ENCODE results near the gene VANGL1.

Gene VANGL1

DNA sequence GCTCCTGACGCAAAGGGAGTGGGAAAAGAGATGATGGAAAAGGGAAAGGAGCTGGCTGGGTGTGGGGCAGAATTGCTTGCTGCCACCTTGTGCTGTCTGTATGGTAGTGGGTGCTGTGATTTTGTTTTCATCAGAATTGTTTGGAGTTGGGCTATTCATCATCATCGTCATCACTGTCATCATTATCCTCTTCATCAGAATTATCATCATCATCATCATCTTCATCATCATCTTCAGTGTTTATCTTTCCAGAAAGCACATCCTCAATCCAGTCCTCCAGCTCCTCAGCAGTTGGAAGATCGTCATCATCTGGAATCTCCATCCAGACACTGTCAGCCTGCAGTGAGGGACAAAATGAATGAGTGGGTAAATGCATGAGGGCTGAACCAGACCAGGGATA, 59.3 kb downstream of the VANGL1 start:
- H3K4me3 ChIP-seq (ENCODE audit: low read depth, low read length) = no peak overlapping the region

DNA sequence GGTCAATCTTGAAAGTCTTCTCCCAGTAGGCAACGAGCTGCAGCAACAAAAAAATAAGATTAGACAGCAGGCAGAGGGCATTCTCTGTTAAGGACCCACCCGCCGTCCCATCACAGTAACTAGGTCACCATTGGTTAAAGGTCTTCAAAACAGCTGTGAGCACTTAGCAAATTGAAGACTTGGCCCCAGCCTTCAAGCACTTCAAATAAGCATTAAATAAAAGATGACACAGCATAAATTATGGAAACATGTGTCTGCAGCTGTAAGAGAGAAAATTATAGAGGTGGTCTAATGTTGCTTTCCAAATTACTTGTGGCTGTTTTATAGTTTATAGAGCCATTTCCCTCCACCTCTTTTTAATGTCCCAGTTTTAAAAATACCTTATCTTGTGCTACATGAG, 61.2 kb downstream of the VANGL1 start:
- H3K4me3 ChIP-seq (ENCODE audit: low read depth, low read length) = no peak overlapping the region

DNA sequence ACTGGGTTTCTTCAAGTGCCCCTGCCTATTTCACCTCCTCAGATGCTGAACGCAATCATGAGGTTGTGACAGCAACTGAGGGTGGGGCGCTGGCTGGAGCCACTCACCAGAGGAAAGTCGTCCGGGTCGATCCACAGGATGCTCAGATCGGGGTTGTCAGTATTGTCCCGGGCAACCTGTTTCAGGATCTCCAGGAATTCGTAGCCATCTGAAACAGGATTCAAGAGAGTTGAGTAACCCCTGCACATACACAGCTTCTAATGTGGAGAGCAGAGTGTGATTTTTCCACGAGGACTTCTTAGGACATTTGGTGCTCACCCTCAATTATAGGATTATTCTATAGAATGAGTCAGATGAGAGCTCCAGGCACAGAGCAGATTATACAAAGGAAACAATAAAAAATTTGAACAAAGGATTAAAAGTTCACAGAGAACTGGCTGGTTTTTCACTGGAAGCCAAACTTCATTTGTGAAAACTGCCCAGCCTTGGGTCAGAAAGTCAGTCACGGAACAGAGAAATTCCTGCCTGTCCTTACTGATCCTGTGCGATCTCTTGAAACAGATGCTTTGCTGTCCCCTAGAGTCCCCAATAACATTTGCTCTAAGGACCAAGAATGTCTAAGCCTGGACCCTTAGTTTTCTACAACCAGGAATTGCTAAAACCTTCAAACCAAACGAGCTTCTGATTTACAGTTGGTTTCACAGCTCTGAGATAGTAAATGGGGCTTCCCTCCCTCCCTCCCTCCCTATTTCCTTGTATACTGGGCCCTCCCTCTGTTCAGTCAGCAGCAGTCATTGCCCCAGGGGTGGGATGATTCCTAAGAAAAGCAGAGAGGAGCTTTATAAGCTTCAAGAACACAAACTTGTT, 63.5 kb downstream of the VANGL1 start:
- no peak overlapping the region for H3K4me3 ChIP-seq (ENCODE audit: low read depth, low read length)

DNA sequence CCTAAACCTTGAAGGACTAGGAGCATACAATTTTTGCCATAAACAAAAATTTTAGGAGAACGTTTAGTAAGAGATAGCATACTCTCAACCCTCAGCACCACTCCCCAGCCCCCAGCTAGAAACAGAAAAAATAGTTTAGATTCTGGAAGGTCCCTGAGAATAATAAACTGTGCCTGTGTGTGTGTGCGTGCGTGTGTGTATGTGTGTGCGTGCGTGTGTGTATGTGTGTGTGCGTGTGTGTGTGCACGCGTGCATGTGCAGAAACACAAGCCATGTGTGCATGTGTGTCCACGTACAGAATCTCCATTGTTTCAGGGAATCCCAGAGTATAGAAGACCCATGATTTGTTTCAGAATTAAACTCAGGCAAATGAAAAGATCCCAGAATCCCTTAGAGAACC, 64.2 kb downstream of the VANGL1 start:
- no peak overlapping the region for H3K4me3 ChIP-seq (ENCODE audit: low read depth, low read length)

GRCh38 chr1:115706587-115707425, 65.0 kb downstream of the VANGL1 start:
- H3K4me3 ChIP-seq (ENCODE audit: low read depth, low read length) = no peak overlapping the region

GRCh38 chr1:115710859-115711624, 69.3 kb downstream of the VANGL1 start:
- H3K4me3 ChIP-seq (ENCODE audit: low read depth, low read length) = no peak overlapping the region

DNA sequence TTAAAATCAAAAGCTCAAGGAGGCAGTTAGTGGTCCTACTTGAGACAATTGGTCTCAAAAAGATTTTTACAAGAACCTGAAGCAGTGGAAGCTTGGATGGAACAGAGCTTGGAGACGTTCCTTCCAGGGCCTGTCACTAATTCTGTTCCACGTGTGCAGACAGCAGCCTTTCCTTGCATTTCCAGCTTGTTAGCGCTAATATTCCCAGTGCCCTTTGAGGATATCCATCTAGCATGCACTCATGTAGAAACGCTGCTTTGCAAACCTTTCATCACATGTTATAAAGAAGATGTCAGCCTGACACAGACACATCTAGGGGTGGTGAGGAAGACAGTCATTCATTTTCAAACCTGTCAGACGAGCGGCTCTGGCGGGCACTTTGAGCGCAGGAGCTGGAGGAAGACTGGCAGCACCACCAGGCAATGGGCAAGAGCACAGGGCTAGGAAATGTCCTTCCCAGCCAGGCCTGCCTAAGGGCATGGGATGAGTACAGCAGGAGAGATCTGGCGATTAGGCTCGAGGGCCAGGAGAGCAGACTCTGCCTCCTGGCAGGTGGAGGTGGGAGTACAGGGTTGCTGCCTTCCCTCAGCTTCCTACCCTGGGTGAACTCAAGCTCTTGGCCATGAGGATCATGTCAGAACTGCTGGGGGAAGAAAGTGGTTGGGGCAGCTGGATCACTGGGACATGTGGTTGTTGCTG, 71.3 kb downstream of the VANGL1 start:
- H3K4me3 ChIP-seq (ENCODE audit: low read depth, low read length) = no peak overlapping the region

DNA sequence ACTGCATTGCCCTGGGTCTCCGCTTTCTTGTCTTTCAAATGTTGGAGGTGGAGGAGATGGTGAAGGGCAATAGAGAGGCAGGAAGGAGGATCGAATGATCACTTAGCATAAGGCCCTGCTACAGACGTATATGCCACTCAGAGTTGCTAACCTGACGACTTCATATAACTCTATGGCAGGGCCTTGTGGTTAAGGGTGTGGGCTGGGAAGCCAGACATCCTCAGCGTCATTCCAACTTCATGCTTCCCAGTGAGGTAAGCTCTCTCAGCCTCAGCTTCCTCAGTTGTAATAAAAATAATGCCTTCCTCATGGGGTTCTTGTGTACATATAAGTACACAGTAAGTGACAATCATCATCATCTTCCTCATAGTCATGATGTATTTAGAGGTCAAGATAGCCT, 72.1 kb downstream of the VANGL1 start:
- H3K4me3 ChIP-seq (ENCODE audit: low read depth, low read length) = no peak overlapping the region

DNA sequence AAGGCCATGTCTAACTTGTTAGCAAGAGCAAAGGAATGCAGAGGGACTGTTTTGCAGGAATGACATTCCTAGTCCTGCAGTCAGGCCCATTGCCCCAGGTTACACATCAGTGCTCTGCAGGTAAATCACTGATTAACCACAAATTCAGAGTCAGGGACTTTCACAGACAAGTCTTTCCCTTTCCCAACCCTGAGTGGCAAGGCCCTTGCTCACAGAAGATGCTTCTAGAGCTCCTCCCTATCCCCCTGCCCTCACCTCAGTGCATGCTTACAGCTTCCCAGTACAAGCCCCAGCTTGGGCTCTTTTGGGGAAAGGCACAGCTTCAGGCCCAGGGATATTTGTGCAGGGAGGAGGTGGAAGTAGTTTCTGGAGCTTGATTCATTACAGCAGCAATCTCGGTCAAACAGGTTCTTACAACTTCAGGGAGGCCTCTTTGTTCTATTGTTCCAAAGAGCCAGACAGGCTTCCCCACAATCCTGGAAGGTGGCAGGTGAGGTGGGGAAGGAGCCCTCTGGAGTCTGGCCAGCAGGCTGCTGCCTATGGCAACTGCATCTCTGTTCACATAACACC, 72.9 kb downstream of the VANGL1 start:
- H3K4me3 ChIP-seq (ENCODE audit: low read depth, low read length) = no peak overlapping the region

- no peak overlapping the region for H3K4me3 ChIP-seq (ENCODE audit: low read depth, low read length)
Observed at GRCh38 chr1:115717541-115717940, 75.8 kb downstream of the VANGL1 start.

GRCh38 chr1:115718011-115718754, 76.4 kb downstream of the VANGL1 start:
- H3K4me3 ChIP-seq (ENCODE audit: low read depth, low read length) = no peak overlapping the region

GRCh38 chr1:115719285-115719684, 77.5 kb downstream of the VANGL1 start:
- H3K4me3 ChIP-seq (ENCODE audit: low read depth, low read length) = no peak overlapping the region

DNA sequence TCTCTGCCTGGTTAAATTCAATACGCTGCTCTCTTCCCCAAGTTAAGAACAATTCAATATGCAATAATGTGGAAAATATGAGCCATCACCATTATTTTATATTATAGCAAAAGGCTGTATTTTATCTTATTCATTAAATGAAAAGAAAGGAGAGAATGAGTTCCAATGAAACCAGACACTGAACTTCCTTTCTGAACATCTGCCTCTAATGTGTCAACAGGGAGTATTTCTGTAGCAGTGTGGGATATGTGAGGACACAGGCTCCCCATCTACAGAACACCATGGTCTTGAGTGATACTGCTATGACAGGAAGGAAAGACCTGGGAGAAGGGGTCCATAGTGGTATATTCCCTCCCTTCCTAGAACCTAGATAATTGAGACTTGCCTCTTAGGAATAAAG, 80.5 kb downstream of the VANGL1 start:
- H3K4me3 ChIP-seq (ENCODE audit: low read depth, low read length) = no peak overlapping the region

DNA sequence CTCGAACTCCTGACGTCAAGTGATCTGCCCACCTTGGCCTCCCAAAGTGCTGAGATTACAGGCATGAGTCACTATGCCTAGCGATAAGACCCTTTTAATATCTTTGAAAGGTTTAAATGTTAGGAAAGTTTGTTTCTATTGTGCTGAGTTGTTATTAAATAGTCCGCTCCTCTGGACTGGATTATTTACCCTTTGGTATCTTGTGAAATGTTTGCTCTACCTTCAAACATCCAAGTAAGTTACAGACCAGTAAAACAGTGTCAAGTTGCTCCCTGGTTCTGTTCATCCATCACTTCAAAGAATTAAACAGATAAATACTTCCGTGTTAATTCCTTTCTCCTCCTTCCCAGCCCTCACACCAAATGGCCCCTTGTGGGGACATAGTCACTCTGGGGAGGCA, 82.0 kb downstream of the VANGL1 start:
- no peak overlapping the region for H3K4me3 ChIP-seq (ENCODE audit: low read depth, low read length)

- H3K4me3 ChIP-seq (ENCODE audit: low read depth, low read length) = no peak overlapping the region
Observed at GRCh38 chr1:115725600-115725999, 83.8 kb downstream of the VANGL1 start.

DNA sequence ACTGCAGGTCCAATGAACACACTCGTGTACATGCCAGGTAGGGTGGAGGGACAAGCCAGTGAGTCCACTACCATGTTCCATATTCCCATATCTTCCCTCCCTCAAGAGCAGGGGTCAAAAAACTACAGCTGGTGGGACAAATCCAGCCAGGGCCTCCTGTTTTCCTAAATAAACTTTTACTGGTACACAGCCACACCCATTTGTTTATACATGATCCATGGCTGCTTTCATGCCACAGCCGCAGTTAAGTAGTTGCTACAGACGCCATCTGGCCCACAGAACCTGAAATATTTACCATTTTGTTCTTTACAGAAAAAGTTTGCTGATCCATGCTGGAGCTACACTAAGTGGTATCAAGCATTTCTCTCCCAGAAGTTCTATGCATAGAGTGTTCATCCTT, 84.4 kb downstream of the VANGL1 start:
- H3K4me3 ChIP-seq (ENCODE audit: low read depth, low read length) = no peak overlapping the region

DNA sequence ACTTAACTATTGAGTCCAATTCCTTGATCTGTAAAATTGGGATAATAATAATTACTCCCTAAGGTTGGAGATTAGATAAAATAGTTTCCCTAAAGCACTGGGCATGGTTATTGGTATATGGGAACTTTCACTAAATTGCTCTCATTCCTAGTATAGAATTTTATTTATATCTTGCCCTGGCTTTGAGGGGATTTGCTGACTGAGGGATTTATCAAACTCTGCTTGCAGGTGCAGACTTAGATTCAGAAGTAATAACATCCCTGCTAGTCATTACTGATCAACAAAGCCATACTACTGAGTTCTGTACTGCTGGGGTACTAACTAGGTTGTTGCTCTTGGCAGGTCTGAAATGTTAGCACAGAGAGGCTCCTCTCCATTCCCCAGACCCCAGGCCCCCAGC, 84.8 kb downstream of the VANGL1 start:
- H3K4me3 ChIP-seq (ENCODE audit: low read depth, low read length) = no peak overlapping the region

GRCh38 chr1:115727706-115728249, 86.0 kb downstream of the VANGL1 start:
- H3K4me3 ChIP-seq (ENCODE audit: low read depth, low read length) = no peak overlapping the region

DNA sequence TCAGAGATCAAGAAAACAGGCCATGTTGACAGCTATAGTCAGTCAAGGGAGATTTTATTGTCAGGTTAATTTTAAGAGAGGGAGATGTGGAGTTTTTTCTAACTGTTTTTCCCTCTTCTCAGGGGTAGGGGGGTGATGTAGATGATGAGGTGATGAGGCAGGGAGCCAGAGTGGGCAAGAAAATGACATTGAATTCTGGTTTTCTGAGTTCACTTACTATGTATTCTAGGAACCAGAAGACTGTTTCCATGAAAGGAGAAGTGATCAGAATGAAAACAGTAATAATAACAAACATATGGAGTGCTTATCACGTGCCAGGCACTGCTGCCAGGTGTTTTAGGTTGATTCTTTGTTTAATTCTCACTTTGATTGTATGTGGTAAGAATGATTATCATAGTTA, 86.6 kb downstream of the VANGL1 start:
- no peak overlapping the region for H3K4me3 ChIP-seq (ENCODE audit: low read depth, low read length)
